ENCODE data around the gene CREB3L1. TPM values are rescaled to one million over a fixed set of nuclear protein-coding genes. Genes with fewer than 3 reads are reported as not detected.

The CREB3L1 gene
- total RNA-seq, 1 donor from 2014 or later = 11.4 TPM

DNA sequence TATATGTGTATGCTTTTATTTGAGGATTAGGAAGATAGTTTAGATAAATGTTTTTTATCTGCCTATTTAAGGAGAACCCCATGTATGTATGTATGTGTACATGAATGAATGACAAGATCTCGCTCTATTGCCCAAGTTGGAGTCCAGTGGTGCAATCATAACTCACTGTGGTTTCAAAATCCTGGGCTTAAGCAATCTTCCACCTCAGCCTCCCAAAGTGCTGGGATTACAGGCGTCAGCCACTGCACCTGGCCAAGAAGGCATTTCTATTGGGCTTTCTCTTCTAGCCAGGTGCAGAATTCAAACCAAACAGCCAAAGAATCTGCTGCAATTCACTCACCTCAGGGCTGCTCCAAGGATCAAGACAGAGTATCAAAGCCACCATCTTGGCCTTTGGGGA, 44.3 kb downstream of the CREB3L1 start:
- intact Hi-C loops (cut with DNase I) = no loop called here
- DNase-seq (ENCODE audit: low spot score in 2 of 2) = no peak
- no peak overlapping the region for H3K27ac ChIP-seq
- no peaks in the 10 kb centered on the region for H3K9me3 ChIP-seq
- H3K4me3 ChIP-seq = no peak overlapping the region
- TF ChIP-seq CTCF (IDR thresholded peaks at IDR 0.05) = no peak
- no peaks in the 10 kb centered on the region for H3K4me1 ChIP-seq
- H3K36me3 ChIP-seq = no peaks in the 10 kb centered on the region
- no peaks in the 10 kb centered on the region for H3K27me3 ChIP-seq

DNA sequence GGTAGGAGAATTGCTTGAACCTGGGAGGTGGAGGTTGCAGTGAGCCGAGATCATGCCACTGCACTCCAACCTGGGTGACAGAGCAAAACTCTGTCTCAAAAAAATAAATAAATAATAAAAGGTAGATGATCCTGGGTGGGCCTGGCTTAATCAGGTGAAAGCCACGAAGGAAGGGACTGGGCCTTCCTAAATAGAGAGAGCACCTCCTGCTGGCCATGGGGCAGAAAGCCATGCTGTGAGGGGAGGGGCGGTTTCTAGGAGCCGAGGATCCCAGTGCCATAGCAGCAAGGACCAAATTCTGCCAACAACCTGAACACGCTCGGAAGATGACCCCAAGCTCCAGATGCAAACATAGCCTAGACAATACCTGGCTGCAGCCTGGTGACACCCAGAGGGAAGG, 45.3 kb downstream of the CREB3L1 start:
- Histone ChIP-seq H3K4me3 (no peak overlapping the region), H3K36me3 (no peaks in the 10 kb centered on the region), H3K9me3 (no peaks in the 10 kb centered on the region), H3K4me1 (no peaks in the 10 kb centered on the region), H3K27me3 (no peaks in the 10 kb centered on the region), H3K27ac (no peak overlapping the region)
- no peak for DNase-seq (ENCODE audit: low spot score in 2 of 2)
- intact Hi-C loops (cut with DNase I) = no loop called here
- TF ChIP-seq CTCF (IDR thresholded peaks at IDR 0.05) = no peak

GRCh38 chr11:46326813-46327416, 49.5 kb downstream of the CREB3L1 start:
- Histone ChIP-seq H3K9me3 (no peaks in the 10 kb centered on the region), H3K36me3 (no peaks in the 10 kb centered on the region), H3K4me1 (no peaks in the 10 kb centered on the region), H3K27ac (no peak overlapping the region), H3K4me3 (no peak overlapping the region), H3K27me3 (no peaks in the 10 kb centered on the region)
- TF ChIP-seq CTCF (IDR thresholded peaks at IDR 0.05) = no peak
- intact Hi-C loops (cut with DNase I) = no loop called here
- no peak for DNase-seq (ENCODE audit: low spot score in 2 of 2)

DNA sequence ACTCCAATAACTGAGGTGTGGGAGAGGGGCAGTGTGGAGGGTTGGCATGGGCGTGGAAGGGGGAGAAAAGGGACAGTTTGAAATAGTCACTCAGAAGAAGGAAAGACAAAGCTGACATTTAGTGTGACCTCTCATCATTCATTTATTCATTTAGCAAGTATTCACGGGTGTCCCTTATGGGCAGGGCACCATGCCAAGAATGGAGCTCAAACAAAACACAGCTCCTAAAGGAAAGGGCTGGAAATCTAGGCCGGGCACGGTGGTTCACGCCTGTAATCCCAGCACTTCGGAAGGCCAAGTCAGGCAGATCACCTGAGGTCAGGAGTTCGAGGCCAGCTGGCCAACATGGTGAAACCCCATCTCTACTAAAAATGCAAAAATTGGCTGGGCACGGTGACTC, 50.4 kb downstream of the CREB3L1 start:
- H3K4me1 ChIP-seq = peaks cover 2 to 5% of the 10 kb centered on the region in 2 donors
- H3K36me3 ChIP-seq = no peaks in the 10 kb centered on the region
- no peaks in the 10 kb centered on the region for H3K27me3 ChIP-seq
- no peak for DNase-seq (ENCODE audit: low spot score in 2 of 2)
- no peak overlapping the region for H3K4me3 ChIP-seq
- intact Hi-C loops (cut with DNase I) = no loop called here
- H3K9me3 ChIP-seq = no peaks in the 10 kb centered on the region
- TF ChIP-seq CTCF (IDR thresholded peaks at IDR 0.05) = no peak
- no peak overlapping the region for H3K27ac ChIP-seq

DNA sequence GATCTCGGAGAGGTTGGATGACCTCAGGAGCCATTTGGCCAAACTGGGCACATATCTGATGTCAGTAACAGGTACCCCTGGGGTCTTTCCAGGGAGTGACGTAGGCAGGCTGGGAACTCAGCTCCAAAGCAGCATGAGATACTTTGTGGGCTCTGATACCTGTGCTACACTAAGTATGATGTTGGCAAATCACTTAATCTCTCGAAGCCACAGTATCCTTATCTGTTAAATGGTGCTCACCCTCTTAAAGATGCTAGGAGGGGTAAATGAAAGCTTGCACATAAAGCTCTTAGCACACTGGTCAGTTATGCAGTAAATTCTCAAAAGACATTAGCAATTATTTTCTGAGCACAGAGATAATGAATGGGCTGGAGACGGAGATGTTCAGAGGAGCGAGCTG, 52.7 kb downstream of the CREB3L1 start:
- no peak overlapping the region for H3K27ac ChIP-seq
- peaks cover 7 to 8% of the 10 kb centered on the region in 2 donors for H3K4me1 ChIP-seq
- no peak for TF ChIP-seq CTCF (IDR thresholded peaks at IDR 0.05)
- intact Hi-C loops (cut with DNase I) = no loop called here
- no peaks in the 10 kb centered on the region for H3K9me3 ChIP-seq
- no peak overlapping the region for H3K4me3 ChIP-seq
- peaks cover 10% of the 10 kb centered on the region for H3K27me3 ChIP-seq
- H3K36me3 ChIP-seq = no peaks in the 10 kb centered on the region
- DNase-seq (ENCODE audit: low spot score in 2 of 2) = no peak
